Mucosa of gallbladder (tissue), 1 donor: ENCODE measurements around the gene CDH15. TPM values are rescaled to one million over a fixed set of nuclear protein-coding genes. Genes with fewer than 3 reads are reported as not detected.

ENCODE experiments used
- DNase-seq: peaks from one replicate; pipeline ENCODE4 v3.0.0-alpha.2; 2020; ENCODE audit warnings: low spot score
- total RNA-seq: library from RNA; stranded (reverse); gene quantifications from one replicate; pipeline ENCODE4 v1.2.1, GENCODE V29; 2021
- donor health status: DM: no; HTN: no; CAD: no.

CDH15 gene
- total RNA-seq, 1 donor from 2014 or later: 0.20 TPM

GRCh38 chr16:89199241-89200123 lies 27.9 kb downstream of the CDH15 start:
- no peak for DNase-seq

DNA sequence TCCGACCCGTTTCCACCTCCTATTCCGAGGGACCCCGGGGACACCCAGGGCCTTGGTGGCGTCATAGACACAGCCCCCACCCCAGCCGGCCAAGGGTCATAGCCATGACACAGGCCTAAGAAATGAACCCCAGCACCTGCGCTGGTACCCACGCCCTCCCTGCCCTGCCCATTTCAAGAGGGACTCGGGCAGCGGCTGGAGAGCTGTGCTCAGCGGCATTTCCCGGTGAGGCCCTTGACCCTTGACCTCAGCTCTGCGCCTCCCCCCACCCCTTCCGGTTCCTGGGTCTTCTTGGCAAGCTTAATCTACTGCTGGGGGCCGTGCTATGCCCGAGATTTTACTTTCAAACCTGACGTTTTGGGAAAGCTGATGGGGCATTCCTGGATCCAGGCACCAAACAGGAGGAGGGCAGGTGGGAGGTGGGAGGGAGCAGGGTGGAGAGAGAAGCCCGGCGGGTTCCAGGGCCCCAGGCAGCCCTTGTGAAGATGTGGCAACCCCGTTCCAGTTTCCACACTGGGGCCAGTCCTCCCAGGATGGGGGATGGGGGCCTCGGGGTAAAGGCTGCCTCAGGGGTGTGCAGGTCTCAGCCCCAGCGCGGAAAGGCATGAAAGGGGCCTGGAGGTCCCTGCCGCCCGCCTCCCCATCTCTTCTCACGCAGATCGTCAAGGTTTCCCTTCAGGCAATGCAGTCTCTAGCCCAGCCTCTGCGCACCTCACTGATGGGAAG lies 28.7 kb downstream of the CDH15 start, which contains the start of gene SLC22A31:
SLC22A31 (minus strand) TSS at position 414 of the 726 bp plus-strand sequence; CDS start at position 378, 36 bp downstream.
- no peak for DNase-seq

DNA sequence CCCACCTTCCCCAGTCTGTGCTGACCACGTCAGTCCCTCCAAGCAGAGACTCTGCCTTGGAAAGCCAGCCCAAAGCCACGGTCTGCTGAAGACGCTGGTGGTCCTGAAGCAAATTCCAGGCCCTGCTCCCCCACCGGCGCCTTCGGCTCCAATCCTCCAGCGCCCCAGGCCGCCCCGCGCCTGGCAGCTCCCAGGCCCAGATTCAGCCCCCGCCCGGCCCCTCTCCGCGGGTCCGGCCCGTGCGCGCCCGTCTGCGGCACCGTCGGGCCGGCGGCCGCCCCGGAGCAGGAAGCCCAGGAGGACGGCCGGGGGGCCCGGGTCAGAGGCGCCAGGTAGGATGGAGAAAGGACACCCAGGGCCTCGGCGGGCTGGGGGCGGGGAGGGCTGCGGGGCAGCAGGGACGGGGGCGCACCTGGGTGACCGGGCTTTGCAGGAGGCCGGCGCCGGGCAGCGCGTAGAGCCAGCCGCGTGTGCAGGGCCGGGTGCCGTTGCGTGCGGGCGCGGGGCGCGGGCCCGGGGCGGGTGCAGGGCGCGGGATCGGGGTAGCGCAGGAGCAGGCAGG lies 29.4 kb downstream of the CDH15 start:
- no peak for DNase-seq

DNA sequence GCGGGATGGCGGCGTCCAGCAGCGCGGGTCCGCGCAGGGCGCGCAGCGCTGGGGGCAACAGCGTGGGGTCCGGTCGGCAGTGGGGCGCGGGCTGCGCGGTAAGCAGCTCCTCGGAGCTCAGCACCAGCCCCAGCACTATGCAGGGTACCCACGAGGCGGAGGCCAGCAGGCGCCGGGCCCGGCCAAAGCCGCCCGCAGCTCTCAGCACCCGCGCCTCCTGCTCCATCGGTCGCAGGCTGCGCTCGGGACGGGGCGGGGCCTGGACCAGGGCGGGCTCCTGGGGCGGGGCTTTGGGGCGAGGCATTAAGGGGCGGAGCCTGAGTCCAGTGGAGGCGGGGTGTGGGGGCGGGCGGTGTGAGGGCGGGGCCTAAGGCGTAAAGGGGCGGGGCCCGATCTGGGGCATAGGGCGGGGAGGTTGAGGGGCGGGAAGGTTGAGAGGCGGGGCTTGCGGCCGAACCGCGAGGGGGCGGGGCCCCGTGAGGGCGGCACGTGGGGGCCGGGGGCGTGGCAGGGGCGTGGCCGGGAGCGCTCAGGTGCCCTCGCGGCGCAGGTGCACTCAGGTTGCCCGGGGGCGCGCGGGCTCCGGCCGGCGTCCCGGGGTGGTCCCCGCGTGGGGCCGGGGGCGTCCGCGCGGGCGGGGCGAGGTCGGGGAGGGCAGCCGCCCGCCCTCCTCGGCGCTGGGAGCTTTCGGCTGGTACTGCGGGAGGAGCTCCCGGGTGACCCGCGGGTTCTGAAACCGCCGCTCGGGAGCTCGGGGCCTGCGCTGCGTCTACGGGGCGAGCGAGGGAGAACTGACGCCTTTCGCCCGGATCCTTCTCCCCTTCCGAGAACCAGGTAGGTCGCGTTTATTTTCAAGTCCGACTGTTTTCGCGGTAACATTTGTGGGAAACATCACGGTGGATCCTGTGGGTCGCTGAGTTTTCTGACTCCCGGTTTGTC lies 30.2 kb downstream of the CDH15 start:
- DNase-seq: peak; percentile 85

GRCh38 chr16:89202422-89203215 lies 31.1 kb downstream of the CDH15 start:
- no peak for DNase-seq

GRCh38 chr16:89207993-89208392 lies 36.4 kb downstream of the CDH15 start:
- no peak for DNase-seq

DNA sequence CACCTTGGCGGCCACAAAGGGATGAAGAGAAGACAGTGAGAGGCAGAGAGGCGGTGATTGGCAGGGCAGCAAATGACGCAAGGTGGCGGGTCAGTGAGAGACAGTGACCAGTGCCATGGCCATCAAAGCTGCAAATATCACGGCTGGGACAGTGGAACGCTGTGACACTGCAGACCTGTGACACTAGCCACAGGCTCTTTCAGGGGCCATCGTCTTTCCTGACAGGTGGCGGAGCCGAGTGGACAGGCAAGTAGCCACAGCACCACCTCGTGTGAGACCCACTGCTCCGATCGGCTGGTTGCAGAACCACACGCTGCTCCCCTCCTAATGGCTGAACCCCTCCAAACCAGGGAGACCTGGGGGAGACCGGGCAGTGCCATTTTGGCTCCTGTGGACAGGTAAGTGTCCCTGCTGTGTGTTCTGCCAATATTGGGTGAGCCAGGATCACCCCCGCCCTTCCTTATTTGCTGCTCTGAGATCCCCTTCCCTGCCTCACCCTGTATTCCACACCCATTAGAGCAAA lies 38.0 kb downstream of the CDH15 start:
- DNase-seq: no peak

- DNase-seq: no peak
Observed at GRCh38 chr16:89210165-89210903, 38.8 kb downstream of the CDH15 start.

- DNase-seq: no peak
Observed at GRCh38 chr16:89210904-89211515, 39.5 kb downstream of the CDH15 start.

- peak; percentile 85 for DNase-seq
Observed at GRCh38 chr16:89216315-89217137, 45.0 kb downstream of the CDH15 start.

- no peak for DNase-seq
Observed at GRCh38 chr16:89217138-89217387, 45.5 kb downstream of the CDH15 start.

DNA sequence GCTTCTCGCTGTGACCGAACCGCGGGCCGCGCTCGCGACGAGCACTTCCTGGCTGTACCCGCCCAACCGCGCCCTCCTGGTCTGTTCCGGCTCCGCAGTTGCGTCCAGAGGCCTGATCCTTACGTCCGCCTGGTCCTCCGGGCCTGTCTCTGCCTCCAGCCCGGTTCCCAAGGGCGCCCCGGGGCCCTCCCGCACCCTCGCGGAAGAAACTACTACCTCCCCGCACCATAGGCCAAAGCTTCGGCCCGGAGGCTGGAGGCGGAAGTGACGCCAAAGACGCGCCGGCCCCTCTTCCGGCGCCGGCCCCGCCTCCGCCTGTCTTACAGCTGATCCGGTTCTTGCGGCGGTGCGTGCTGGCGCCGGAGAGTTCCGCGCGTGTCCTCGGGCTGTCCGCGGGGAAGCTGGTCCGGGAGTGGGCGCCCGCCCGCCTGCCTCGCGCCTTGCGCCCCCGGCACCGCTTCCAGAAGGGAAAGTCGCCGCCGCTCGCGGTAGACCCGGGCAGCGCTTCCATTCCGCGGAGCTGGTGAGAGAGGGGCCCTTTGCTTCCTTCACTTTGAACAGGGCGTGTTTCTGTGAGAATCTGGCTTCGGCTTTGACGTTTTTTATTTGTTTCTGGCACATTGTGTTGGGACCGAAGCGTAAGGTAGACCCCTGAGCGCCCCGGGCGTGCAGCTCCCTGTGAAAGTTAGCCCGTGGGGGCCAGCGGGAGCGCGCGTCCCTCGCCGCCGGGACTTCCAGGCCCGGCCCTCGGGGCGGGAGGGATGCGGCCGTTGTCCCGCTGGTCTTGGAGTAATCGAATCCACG lies 46.0 kb downstream of the CDH15 start, which contains the start of gene ZNF778:
ZNF778 (plus strand) TSS at position 316 of the 804 bp plus-strand sequence. CDS start 3,425 bp downstream, outside the sequence.
- peak; percentile 82 for DNase-seq

- DNase-seq: no peak
Observed at GRCh38 chr16:89219365-89219764, 47.8 kb downstream of the CDH15 start.

DNA sequence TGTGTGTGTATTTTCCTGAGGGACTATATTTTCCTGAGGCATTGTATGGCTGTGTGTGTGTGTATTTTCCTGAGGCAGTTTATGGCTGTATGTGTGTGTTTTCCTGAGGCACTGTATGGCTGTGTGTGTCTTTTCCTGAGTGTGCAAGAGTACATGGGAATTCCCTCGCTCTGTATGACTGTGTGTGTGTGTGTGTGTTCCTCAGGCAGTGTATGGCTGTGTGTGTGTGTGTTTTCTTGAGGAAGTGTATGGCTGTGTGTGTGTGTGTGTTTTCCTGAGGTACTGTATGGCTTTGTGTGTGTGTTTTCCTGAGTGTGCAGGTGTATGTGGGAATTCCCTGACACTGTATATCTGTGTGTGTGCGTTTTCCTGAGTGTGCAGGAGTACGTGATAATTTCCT lies 50.1 kb downstream of the CDH15 start:
- DNase-seq: no peak

DNA sequence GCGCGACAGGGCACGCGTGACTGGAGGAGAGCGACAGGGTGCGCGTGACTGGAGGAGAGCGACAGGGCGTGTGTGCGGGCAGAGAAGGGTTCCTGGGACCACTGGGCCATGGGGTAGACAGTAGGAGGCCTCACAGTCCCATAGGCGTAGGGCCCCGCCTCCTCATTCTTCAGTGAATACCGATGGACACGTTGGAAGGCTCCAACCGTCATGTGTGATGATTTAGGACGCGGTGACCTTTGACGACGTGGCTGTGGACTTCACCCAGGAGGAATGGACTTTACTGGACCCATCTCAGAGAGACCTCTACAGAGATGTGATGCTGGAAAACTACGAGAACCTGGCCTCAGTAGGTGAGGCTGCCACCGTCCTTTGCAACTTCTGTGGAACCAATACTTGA lies 51.4 kb downstream of the CDH15 start:
- no peak for DNase-seq

GRCh38 chr16:89224665-89225064 lies 53.1 kb downstream of the CDH15 start:
- DNase-seq: no peak

GRCh38 chr16:89230255-89230654 lies 58.7 kb downstream of the CDH15 start:
- no peak for DNase-seq

DNA sequence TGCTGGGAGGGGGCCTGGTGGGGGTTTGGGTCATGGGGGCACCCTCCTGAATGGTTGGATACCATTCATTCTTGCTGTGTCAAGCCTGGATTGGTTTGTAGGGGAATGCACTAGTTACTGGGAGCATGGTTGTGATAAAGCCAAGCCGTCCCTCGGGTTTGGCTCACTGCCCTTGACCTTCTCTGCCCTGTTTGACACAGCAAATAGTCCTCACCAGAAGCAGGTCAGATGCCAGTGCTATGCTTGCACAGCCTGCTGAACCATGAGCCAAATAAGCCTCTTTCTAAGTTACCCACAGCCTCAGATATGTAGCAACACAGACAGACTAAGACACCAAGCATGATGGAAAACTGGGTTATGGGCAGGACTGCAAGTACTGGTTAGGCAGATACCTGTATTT lies 60.6 kb downstream of the CDH15 start:
- no peak for DNase-seq
